ENCODE results near the gene SLC12A9.
"Not testable (repeated sequence)": the region's sequence is repeated elsewhere in the genome, so short reads cannot be mapped to it uniquely, and the experiment has no call there.

The SLC12A9 gene

DNA sequence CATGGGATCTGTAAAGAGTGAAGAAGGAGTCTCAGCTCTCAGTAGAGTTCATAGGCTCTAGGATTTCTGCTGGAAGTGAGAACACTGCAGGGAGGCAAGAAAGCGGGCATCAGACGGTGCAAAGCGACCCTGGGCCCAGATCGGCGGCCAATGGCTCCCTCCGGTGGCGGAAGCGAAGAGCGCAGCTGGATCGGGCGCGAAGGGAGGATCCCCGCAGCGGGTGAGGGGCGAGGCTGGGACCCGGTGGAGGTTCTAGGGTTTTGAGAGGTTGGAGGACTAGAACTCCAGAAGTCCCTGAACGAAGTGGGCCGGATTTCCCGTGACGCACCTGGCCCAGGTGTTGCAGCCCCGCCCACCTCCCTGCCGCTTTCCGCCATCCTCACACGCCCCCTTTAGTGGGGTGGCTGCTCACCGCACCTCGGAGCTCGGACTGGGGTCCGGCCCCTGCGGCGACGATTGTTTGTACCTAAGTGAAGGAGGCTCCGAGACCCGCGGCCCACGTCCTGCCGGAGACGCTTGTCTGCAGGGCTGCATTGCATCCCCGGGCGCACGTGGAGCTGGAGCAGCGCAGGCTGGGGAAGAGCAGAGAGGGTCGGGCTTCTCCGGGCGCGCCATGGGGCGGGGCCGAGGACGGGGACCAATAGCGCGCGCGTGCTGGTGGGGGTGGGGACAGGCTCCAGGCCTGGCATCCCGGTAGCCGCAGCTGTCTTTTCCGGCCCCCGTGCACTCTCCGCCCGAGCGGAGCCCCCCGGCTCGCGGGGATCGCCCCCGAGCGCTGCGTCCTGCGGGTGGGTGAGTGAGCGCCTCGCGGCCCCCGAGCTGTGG is at the start of gene SLC12A9:
SLC12A9 (plus strand) TSS at position 666 of the 825 bp plus-strand sequence. CDS start 1,485 bp downstream, outside the sequence.
- H3K4me1 Mint-ChIP-seq (ENCODE audit: low read depth), result peaks cover 8% of the 10 kb centered on the region
- H3K36me3 Mint-ChIP-seq (ENCODE audit: low read depth), result peaks cover 8% of the 10 kb centered on the region
- peak within 1 kb of the TSS; percentile 89 for H3K4me3 Mint-ChIP-seq
- H3K27ac Mint-ChIP-seq, result peak within 1 kb of the TSS; percentile 77
- peak; percentile 87 for DNase-seq (ENCODE audit: low spot score)
- H3K9me3 Mint-ChIP-seq, result no peaks in the 10 kb centered on the region
- H3K27me3 Mint-ChIP-seq (ENCODE audit: low read depth), result no peaks in the 10 kb centered on the region

- H3K4me1 Mint-ChIP-seq (ENCODE audit: low read depth), result peaks cover 5% of the 10 kb centered on the region
- H3K27me3 Mint-ChIP-seq (ENCODE audit: low read depth), result peaks cover 3% of the 10 kb centered on the region
- no peak overlapping the region for H3K27ac Mint-ChIP-seq
- DNase-seq (ENCODE audit: low spot score), result no peak
- no peak overlapping the region for H3K4me3 Mint-ChIP-seq
- no peaks in the 10 kb centered on the region for H3K9me3 Mint-ChIP-seq
- no peaks in the 10 kb centered on the region for H3K36me3 Mint-ChIP-seq (ENCODE audit: low read depth)
Observed at GRCh38 chr7:100802951-100803350, 49.6 kb upstream of the SLC12A9 start.

GRCh38 chr7:100803398-100804161 is 48.9 kb upstream of the SLC12A9 start:
- H3K27me3 Mint-ChIP-seq (ENCODE audit: low read depth), result peaks cover 3% of the 10 kb centered on the region
- DNase-seq (ENCODE audit: low spot score), result peak; percentile 63
- peaks cover 5% of the 10 kb centered on the region for H3K4me1 Mint-ChIP-seq (ENCODE audit: low read depth)
- no peaks in the 10 kb centered on the region for H3K36me3 Mint-ChIP-seq (ENCODE audit: low read depth)
- H3K27ac Mint-ChIP-seq, result no peak overlapping the region
- H3K9me3 Mint-ChIP-seq, result no peaks in the 10 kb centered on the region
- H3K4me3 Mint-ChIP-seq, result peak overlapping the region; percentile 25

GRCh38 chr7:100804681-100805431 is 47.7 kb upstream of the SLC12A9 start:
- Mint-ChIP-seq H3K4me3 (no peak overlapping the region), H3K36me3 (ENCODE audit: low read depth) (no peaks in the 10 kb centered on the region), H3K9me3 (no peaks in the 10 kb centered on the region), H3K27me3 (ENCODE audit: low read depth) (no peaks in the 10 kb centered on the region), H3K4me1 (ENCODE audit: low read depth) (peaks cover 5% of the 10 kb centered on the region), H3K27ac (no peak overlapping the region)
- DNase-seq (ENCODE audit: low spot score), result no peak

GRCh38 chr7:100806276-100806675 is 46.2 kb upstream of the SLC12A9 start:
- Mint-ChIP-seq H3K9me3 (no peaks in the 10 kb centered on the region), H3K27ac (no peak overlapping the region), H3K36me3 (ENCODE audit: low read depth) (no peaks in the 10 kb centered on the region), H3K27me3 (ENCODE audit: low read depth) (no peaks in the 10 kb centered on the region), H3K4me1 (ENCODE audit: low read depth) (peaks cover 5% of the 10 kb centered on the region), H3K4me3 (no peak overlapping the region)
- no peak for DNase-seq (ENCODE audit: low spot score)

DNA sequence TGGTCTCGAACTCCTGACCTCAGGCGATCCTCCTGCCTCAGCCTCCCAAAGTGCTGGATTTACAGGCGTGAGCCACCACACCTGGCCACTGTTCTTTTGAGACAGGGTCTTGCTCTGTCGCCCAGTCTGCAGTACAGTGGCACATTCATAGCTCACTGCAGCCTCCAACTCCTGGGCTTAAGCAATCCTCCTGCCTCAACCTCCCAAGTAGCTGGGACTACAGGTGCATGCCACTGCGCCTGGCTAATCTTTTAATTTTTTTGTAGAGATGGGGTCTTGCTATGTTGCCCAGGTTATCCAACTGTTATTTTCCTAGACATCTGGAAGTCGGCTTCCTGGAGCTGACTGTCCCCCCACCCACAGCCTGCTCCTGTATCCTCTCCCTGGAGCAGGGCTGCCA is 45.6 kb upstream of the SLC12A9 start:
- not testable (repeated sequence) for DNase-seq (ENCODE audit: low spot score); H3K4me3 Mint-ChIP-seq; H3K27ac Mint-ChIP-seq; H3K27me3 Mint-ChIP-seq (ENCODE audit: low read depth); H3K36me3 Mint-ChIP-seq (ENCODE audit: low read depth); H3K4me1 Mint-ChIP-seq (ENCODE audit: low read depth); H3K9me3 Mint-ChIP-seq

DNA sequence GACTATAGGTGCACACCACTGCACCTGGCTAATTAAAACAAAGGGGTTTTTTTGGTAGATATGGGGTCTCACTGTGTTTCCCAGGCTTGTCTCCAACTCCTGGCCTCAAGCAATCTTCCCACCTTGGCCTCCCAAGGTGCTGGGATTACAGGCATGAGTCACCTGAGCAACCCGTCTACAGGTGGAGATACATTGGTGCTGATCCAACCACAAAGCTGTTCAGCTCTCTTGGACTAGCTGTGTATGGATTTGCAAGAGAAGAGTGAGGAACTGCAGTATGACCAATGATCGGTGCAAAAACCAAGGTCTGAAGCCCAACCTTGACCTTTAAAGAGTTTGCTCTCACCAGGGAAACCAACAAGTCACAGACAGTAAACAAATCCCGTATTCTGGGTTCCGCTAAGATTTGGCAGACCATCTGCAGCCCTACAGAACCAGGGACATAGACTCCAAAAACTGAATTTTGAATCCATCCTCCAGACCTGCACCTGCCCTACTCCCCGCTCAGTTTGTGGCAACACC is 44.1 kb upstream of the SLC12A9 start:
- Mint-ChIP-seq H3K27ac (no peak overlapping the region), H3K4me1 (ENCODE audit: low read depth) (peaks cover 3% of the 10 kb centered on the region), H3K36me3 (ENCODE audit: low read depth) (no peaks in the 10 kb centered on the region), H3K4me3 (no peak overlapping the region), H3K9me3 (no peaks in the 10 kb centered on the region), H3K27me3 (ENCODE audit: low read depth) (no peaks in the 10 kb centered on the region)
- DNase-seq (ENCODE audit: low spot score), result no peak

DNA sequence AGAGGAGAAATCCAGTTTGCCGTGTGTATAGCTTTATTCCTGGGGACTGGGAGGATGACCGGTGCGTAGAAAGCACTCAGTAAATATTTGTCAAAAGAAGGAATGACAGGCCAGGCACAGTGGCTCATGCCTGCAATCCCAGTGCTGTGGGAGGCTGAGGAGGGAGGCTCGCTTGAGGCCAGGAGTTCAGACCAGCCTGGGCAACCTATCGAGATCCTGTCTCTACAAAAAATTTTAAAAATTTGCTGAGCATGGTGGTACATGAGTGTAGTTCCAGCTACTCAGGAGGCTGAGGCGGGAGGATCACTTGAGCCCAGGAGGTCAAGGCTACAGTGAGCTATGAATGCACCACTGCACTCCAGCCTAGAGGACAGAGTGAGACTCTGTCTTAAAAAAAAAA is 41.0 kb upstream of the SLC12A9 start:
- no peaks in the 10 kb centered on the region for H3K4me1 Mint-ChIP-seq (ENCODE audit: low read depth)

GRCh38 chr7:100812729-100813128 is 39.8 kb upstream of the SLC12A9 start:
- Mint-ChIP-seq H3K9me3 (no peaks in the 10 kb centered on the region), H3K27me3 (ENCODE audit: low read depth) (no peaks in the 10 kb centered on the region), H3K4me1 (ENCODE audit: low read depth) (no peaks in the 10 kb centered on the region), H3K27ac (no peak overlapping the region), H3K4me3 (no peak overlapping the region), H3K36me3 (ENCODE audit: low read depth) (no peaks in the 10 kb centered on the region)
- no peak for DNase-seq (ENCODE audit: low spot score)

More for the DNA sequence above, 41.0 kb upstream of the SLC12A9 start:
- Mint-ChIP-seq H3K9me3 (no peaks in the 10 kb centered on the region), H3K36me3 (ENCODE audit: low read depth) (no peaks in the 10 kb centered on the region), H3K27me3 (ENCODE audit: low read depth) (no peaks in the 10 kb centered on the region), H3K27ac (no peak overlapping the region), H3K4me3 (no peak overlapping the region)
- DNase-seq (ENCODE audit: low spot score), result no peak

GRCh38 chr7:100816515-100816914 is 36.0 kb upstream of the SLC12A9 start:
- H3K36me3 Mint-ChIP-seq (ENCODE audit: low read depth); H3K9me3 Mint-ChIP-seq; H3K4me3 Mint-ChIP-seq; DNase-seq (ENCODE audit: low spot score); H3K27me3 Mint-ChIP-seq (ENCODE audit: low read depth); H3K4me1 Mint-ChIP-seq (ENCODE audit: low read depth); H3K27ac Mint-ChIP-seq: not testable (repeated sequence)

DNA sequence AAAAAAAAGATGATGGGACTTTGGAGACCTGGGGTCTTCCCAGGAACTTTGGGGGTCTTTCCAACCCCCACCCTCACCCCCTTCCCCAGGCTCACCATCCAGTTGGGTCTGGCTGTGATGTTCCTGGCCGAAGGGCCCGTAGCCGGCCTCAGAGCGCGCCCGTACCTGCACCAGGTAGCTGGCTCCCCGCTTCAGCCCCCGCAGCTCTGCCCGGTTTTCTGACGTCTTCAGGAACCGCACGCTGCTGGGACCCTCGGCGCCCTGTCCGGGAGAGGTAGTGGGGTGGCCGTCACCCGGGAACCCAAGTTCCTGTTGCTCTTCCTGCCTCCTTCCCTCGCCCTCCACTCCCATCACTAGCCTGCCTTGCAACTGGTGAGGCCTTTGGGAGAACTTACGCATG is 35.4 kb upstream of the SLC12A9 start:
- H3K27ac Mint-ChIP-seq, result no peak overlapping the region
- no peaks in the 10 kb centered on the region for H3K4me1 Mint-ChIP-seq (ENCODE audit: low read depth)
- H3K4me3 Mint-ChIP-seq, result no peak overlapping the region
- H3K36me3 Mint-ChIP-seq (ENCODE audit: low read depth), result no peaks in the 10 kb centered on the region
- DNase-seq (ENCODE audit: low spot score), result no peak
- no peaks in the 10 kb centered on the region for H3K27me3 Mint-ChIP-seq (ENCODE audit: low read depth)
- no peaks in the 10 kb centered on the region for H3K9me3 Mint-ChIP-seq

GRCh38 chr7:100818366-100818765 is 34.1 kb upstream of the SLC12A9 start:
- H3K27me3 Mint-ChIP-seq (ENCODE audit: low read depth), result no peaks in the 10 kb centered on the region
- DNase-seq (ENCODE audit: low spot score), result no peak
- H3K9me3 Mint-ChIP-seq, result no peaks in the 10 kb centered on the region
- H3K4me3 Mint-ChIP-seq, result no peak overlapping the region
- no peaks in the 10 kb centered on the region for H3K4me1 Mint-ChIP-seq (ENCODE audit: low read depth)
- H3K27ac Mint-ChIP-seq, result no peak overlapping the region
- no peaks in the 10 kb centered on the region for H3K36me3 Mint-ChIP-seq (ENCODE audit: low read depth)

GRCh38 chr7:100818825-100819224 is 33.7 kb upstream of the SLC12A9 start:
- Mint-ChIP-seq H3K4me1 (ENCODE audit: low read depth) (no peaks in the 10 kb centered on the region), H3K4me3 (no peak overlapping the region), H3K36me3 (ENCODE audit: low read depth) (no peaks in the 10 kb centered on the region), H3K27ac (no peak overlapping the region), H3K27me3 (ENCODE audit: low read depth) (no peaks in the 10 kb centered on the region), H3K9me3 (no peaks in the 10 kb centered on the region)
- DNase-seq (ENCODE audit: low spot score), result no peak

DNA sequence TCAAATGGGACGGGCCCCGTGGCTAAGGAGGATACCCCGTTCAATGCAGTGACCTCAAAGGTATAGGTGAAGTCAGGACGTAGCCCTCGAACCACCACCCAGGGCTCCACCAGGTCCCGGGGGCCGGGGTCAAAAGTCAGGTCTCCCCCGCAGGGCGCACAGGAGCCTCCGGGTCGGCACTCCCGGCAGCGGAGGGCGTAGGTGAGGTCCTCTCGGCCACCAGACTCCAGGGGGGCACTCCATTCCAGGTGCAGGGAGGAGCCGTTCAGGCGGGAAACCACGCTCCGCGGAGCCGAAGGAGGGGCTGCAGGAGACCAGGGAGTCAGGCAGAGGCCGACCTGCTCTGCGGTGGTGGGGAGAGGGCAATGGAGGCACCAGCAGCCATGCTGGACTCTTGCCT is 32.9 kb upstream of the SLC12A9 start:
- Mint-ChIP-seq H3K9me3 (no peaks in the 10 kb centered on the region), H3K27me3 (ENCODE audit: low read depth) (peaks cover 2% of the 10 kb centered on the region), H3K36me3 (ENCODE audit: low read depth) (no peaks in the 10 kb centered on the region), H3K4me1 (ENCODE audit: low read depth) (no peaks in the 10 kb centered on the region), H3K4me3 (no peak overlapping the region), H3K27ac (no peak overlapping the region)
- DNase-seq (ENCODE audit: low spot score), result no peak

Data from T-helper 2 cell treated with Interferon-gamma antibody and Interleukin-4, amounts not matched to agents 5 μg/mL and 100 μg/mL, for 36 hours (primary cell).